ENCODE data around the gene UBP1.
"Not testable (repeated sequence)": the region's sequence is repeated elsewhere in the genome, so short reads cannot be mapped to it uniquely, and the experiment has no call there.

The UBP1 gene

GRCh38 chr3:33355611-33356010 is 84.6 kb downstream of the UBP1 start:
- DNase-seq (ENCODE audit: low spot score) = no peak
- TF ChIP-seq, protein P1, sequence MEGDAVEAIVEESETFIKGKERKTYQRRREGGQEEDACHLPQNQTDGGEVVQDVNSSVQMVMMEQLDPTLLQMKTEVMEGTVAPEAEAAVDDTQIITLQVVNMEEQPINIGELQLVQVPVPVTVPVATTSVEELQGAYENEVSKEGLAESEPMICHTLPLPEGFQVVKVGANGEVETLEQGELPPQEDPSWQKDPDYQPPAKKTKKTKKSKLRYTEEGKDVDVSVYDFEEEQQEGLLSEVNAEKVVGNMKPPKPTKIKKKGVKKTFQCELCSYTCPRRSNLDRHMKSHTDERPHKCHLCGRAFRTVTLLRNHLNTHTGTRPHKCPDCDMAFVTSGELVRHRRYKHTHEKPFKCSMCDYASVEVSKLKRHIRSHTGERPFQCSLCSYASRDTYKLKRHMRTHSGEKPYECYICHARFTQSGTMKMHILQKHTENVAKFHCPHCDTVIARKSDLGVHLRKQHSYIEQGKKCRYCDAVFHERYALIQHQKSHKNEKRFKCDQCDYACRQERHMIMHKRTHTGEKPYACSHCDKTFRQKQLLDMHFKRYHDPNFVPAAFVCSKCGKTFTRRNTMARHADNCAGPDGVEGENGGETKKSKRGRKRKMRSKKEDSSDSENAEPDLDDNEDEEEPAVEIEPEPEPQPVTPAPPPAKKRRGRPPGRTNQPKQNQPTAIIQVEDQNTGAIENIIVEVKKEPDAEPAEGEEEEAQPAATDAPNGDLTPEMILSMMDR (IDR thresholded peaks at IDR 0.05; ENCODE audit: extremely low read depth, insufficient read depth, missing control alignments) = no peak
- in situ Hi-C loops (cut with MboI; ENCODE audit: low pct_unique_long_range_greater_than_20kb, low sequenced_read_pairs, unreplicated experiment) = loop anchor here (10.0 to 25.0 kb wide), 2 partner anchors 221 to 418 kb away; no protein-coding TSS in a partner anchor

DNA sequence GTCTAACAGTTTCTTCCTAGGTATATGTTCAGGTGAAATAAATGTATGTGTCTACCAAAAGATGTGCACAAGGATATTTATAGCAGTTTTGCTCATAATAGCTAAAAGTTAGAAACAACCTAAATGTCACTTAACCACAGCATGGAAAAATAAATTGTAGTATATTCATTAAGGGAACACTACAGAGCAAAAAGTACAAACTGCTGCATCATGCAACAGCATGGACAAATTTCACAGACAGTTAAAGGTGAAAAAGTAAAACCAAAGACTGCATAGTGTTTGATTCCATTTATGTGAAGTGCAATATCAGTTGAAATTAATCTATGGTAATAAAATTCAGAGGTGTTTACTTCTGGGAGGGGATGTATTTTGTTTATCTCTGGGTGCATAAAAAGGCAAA is 100.4 kb downstream of the UBP1 start:
- TF ChIP-seq, protein P1 (IDR thresholded peaks at IDR 0.05; ENCODE audit: extremely low read depth, insufficient read depth, missing control alignments) = no peak
- no peak for DNase-seq (ENCODE audit: low spot score)
- in situ Hi-C loops (cut with MboI; ENCODE audit: low pct_unique_long_range_greater_than_20kb, low sequenced_read_pairs, unreplicated experiment) = no loop called here

DNA sequence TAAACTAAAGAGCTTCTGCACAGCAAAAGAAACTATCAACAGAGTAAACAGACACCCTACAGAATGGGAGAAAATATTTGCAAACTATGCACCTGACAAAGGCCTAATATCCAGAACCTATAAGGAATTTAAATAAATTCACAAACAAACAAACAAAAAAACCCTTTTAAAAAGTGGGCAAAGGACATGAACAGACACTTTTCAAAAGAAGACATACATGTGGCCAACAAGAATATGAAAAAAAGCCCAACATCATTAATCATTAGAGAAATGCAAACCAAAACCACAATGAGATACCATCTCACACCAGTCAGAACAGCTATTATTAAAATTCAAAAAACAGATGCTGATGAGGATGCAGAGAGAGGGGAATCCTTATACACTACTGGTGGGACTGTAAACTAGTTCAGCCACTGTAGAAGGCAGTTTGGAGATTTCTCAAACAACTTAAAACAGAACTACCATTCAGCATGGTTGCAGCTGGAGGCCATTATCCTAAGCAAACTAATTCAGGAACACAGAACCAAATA is 101.2 kb downstream of the UBP1 start:
- in situ Hi-C loops (cut with MboI; ENCODE audit: low pct_unique_long_range_greater_than_20kb, low sequenced_read_pairs, unreplicated experiment); DNase-seq (ENCODE audit: low spot score): not testable (repeated sequence)
